Adipose tissue (tissue), 3 donors: ENCODE data around the gene ZNF761. TPM values are rescaled to one million over a fixed set of nuclear protein-coding genes. Genes with fewer than 3 reads are reported as not detected.
"Not testable (repeated sequence)": the region's sequence is repeated elsewhere in the genome, so short reads cannot be mapped to it uniquely, and the experiment has no call there.

Experiments
- H3K27ac ChIP-seq: one replicate; pipeline ENCODE4 v1.5.1; 2013; ENCODE audit warnings: low read depth, low read length
- WGBS, 3 donors: extraction: QIAGEN DNeasy Blood & Tissue Kit; methylation state at CpG; one replicate each; pipeline ENCODE4 v1.1.7; 2013; 5-methylcytosine and 5-hydroxymethylcytosine counted together
- polyA plus RNA-seq, 3 donors: library from polyadenylated mRNA; stranded (reverse); fragments of 200-250 nt; gene quantifications; one replicate each; pipeline ENCODE4 v1.2.3, GENCODE V29; 2013
- donor health status: healthy with polysubstance abuse.
- donor health status: Bipolar disorder and iron deficiency.
- donor health status: healthy.

The ZNF761 gene
- polyA plus RNA-seq, 3 donors, result 5.1 to 7.6 (median 7.1) TPM

GRCh38 chr19:53503151-53503550 is 71.4 kb downstream of the ZNF761 start:
- 27 to 50% (median 32%) methylated on average over 7 of the region's 7 CpGs for WGBS, 3 donors
- not testable (repeated sequence) for H3K27ac ChIP-seq

- H3K27ac ChIP-seq, result not testable (repeated sequence)
- 0 to 20% (median 13%) methylated on average over 6 to 10 of the region's 14 CpGs for WGBS, 3 donors
Measured at GRCh38 chr19:53503671-53504364, 72.0 kb downstream of the ZNF761 start.

- WGBS, 3 donors, result 10 to 20% (median 18%) methylated on average over 10 to 12 of the region's 13 CpGs
- H3K27ac ChIP-seq, result not testable (repeated sequence)
Measured at GRCh38 chr19:53504365-53504703, 72.5 kb downstream of the ZNF761 start.

- H3K27ac ChIP-seq, result no peak overlapping the region
- WGBS, 3 donors, result 28 to 36% (median 35%) methylated on average over 7 of the region's 7 CpGs
Measured at GRCh38 chr19:53504885-53505284, 73.1 kb downstream of the ZNF761 start.

- no peak overlapping the region for H3K27ac ChIP-seq
- 71 to 84% (median 76%) methylated on average over 8 of the region's 8 CpGs for WGBS, 3 donors
Measured at GRCh38 chr19:53506728-53507127, 74.9 kb downstream of the ZNF761 start.

Other genes starting within 250 kb of the ZNF761 start
- gene ZNF665, start 238.6 kb upstream of the ZNF761 start, polyA plus RNA-seq, result 1 to 10 TPM; 2.5 to 5.3 (median 3.5) TPM
- gene ZNF677, start 177.1 kb upstream of the ZNF761 start, polyA plus RNA-seq, result 10 to 100 TPM in 1 of 3 donors, 1 to 10 TPM in 2; 5.9 to 12.4 (median 9.4) TPM
- not detected for gene VN1R2, start 173.7 kb upstream of the ZNF761 start, polyA plus RNA-seq
- not detected for gene VN1R4, start 164.3 kb upstream of the ZNF761 start, polyA plus RNA-seq
- 1 to 10 TPM; 1.3 TPM for gene ZNF845, start 98.2 kb upstream of the ZNF761 start, polyA plus RNA-seq
- 1 to 10 TPM; 1.8 to 3.9 (median 2.0) TPM for gene ZNF525, start 66.3 kb upstream of the ZNF761 start, polyA plus RNA-seq
- gene ZNF765, start 36.8 kb upstream of the ZNF761 start, polyA plus RNA-seq, result 1 to 10 TPM; 2.5 to 7.0 (median 3.6) TPM
- 1 to 10 TPM in 1 of 3 donors, under 1 TPM in 2; 0.74 to 1.1 (median 0.95) TPM for gene ZNF813, start 35.7 kb downstream of the ZNF761 start, polyA plus RNA-seq
- 100 to 1,000 TPM in 1 of 3 donors, 10 to 100 TPM in 1, 1 to 10 TPM in 1; 7.6 to 200 (median 21.3) TPM for gene ZNF331, start 106.2 kb downstream of the ZNF761 start, polyA plus RNA-seq
- gene DPRX, start 200.0 kb downstream of the ZNF761 start, polyA plus RNA-seq, result under 1 TPM in 1 of 3 donors, not detected in 2; 0.12 TPM